ENCODE measurements around the gene PTPRJ.

PTPRJ gene

GRCh38 chr11:48085688-48086087 lies 105.3 kb downstream of the PTPRJ start:
- no peaks in the 10 kb centered on the region for H3K9me3 Mint-ChIP-seq
- ATAC-seq (no peak), DNase-seq (no peak)
- peaks cover 8% of the 10 kb centered on the region for H3K36me3 Mint-ChIP-seq (ENCODE audit: low read depth)
- H3K27ac Mint-ChIP-seq, result no peak overlapping the region
- H3K27me3 Mint-ChIP-seq, result no peaks in the 10 kb centered on the region
- peaks cover 62% of the 10 kb centered on the region for H3K4me1 Mint-ChIP-seq
- no peak overlapping the region for H3K4me3 Mint-ChIP-seq

- Mint-ChIP-seq H3K9me3 (no peaks in the 10 kb centered on the region), H3K4me3 (no peak overlapping the region), H3K27ac (no peak overlapping the region), H3K27me3 (no peaks in the 10 kb centered on the region), H3K4me1 (peaks cover 57% of the 10 kb centered on the region), H3K36me3 (ENCODE audit: low read depth) (peaks cover 8% of the 10 kb centered on the region)
- no peak for DNase-seq
- no peak for ATAC-seq
Observed at GRCh38 chr11:48087422-48087821, 107.1 kb downstream of the PTPRJ start.

- Mint-ChIP-seq H3K4me1 (peaks cover 57% of the 10 kb centered on the region), H3K27me3 (no peaks in the 10 kb centered on the region), H3K36me3 (ENCODE audit: low read depth) (peaks cover 8% of the 10 kb centered on the region), H3K4me3 (no peak overlapping the region), H3K9me3 (no peaks in the 10 kb centered on the region), H3K27ac (no peak overlapping the region)
- ATAC-seq, result no peak
- no peak for DNase-seq
Observed at GRCh38 chr11:48087974-48088681, 107.8 kb downstream of the PTPRJ start.

- Mint-ChIP-seq H3K9me3 (no peaks in the 10 kb centered on the region), H3K27me3 (no peaks in the 10 kb centered on the region), H3K4me1 (peaks cover 58% of the 10 kb centered on the region), H3K4me3 (no peak overlapping the region), H3K36me3 (ENCODE audit: low read depth) (peaks cover 6% of the 10 kb centered on the region), H3K27ac (no peak overlapping the region)
- ATAC-seq, result no peak
- DNase-seq, result no peak
Observed at GRCh38 chr11:48088682-48089050, 108.3 kb downstream of the PTPRJ start.

DNA sequence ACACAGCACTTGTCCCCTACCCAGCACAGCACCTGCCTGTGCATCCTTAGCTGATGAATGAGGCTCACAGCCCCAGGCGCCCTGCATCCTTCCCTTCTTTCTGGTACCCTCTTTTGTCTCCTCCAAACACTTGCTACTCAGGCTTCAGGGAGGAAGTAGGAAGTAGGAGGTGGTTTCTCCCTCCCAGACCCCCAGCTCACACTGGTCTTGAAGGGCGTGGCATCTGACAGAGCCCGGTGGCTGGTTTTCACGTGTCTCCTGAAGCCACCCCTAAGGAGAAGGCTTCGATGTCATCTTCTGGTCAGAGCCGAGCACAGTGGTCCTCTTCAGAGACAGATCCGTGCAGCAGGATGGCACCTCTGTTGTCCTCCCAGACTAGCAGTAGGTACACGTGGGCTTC lies 109.8 kb downstream of the PTPRJ start:
- Mint-ChIP-seq H3K27me3 (no peaks in the 10 kb centered on the region), H3K27ac (no peak overlapping the region), H3K4me1 (peaks cover 63% of the 10 kb centered on the region), H3K9me3 (no peaks in the 10 kb centered on the region), H3K36me3 (ENCODE audit: low read depth) (peaks cover under 1% of the 10 kb centered on the region), H3K4me3 (no peak overlapping the region)
- ATAC-seq (no peak), DNase-seq (no peak)

- no peaks in the 10 kb centered on the region for H3K27me3 Mint-ChIP-seq
- no peak for ATAC-seq
- peaks cover 74% of the 10 kb centered on the region for H3K4me1 Mint-ChIP-seq
- H3K9me3 Mint-ChIP-seq, result no peaks in the 10 kb centered on the region
- H3K4me3 Mint-ChIP-seq, result no peak overlapping the region
- H3K36me3 Mint-ChIP-seq (ENCODE audit: low read depth), result peaks cover 2% of the 10 kb centered on the region
- DNase-seq, result no peak
- H3K27ac Mint-ChIP-seq, result no peak overlapping the region
Observed at GRCh38 chr11:48091426-48092102, 111.2 kb downstream of the PTPRJ start.

DNA sequence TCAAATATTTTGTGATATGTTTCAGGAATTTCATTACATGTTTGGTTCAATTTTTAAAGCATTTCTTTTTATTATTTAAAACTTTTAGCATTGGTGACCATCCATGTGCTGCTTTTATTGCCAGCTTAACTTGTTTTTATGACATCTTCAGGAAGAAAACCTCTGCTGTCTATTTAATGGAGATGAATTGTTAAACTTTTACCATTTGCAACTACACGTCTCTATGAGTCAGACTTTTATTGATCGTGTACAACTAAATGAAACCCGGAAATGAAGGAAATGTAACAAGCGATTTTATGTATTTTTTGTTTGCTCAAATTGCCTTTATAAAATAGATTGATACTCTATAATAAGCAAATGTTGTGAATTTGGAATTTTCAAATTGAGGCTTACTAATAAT lies 113.0 kb downstream of the PTPRJ start:
- H3K36me3 Mint-ChIP-seq (ENCODE audit: low read depth), result peaks cover 2% of the 10 kb centered on the region
- peaks cover 82% of the 10 kb centered on the region for H3K4me1 Mint-ChIP-seq
- H3K27ac Mint-ChIP-seq, result no peak overlapping the region
- H3K4me3 Mint-ChIP-seq, result no peak overlapping the region
- ATAC-seq, result no peak
- DNase-seq, result no peak
- H3K27me3 Mint-ChIP-seq, result no peaks in the 10 kb centered on the region
- no peaks in the 10 kb centered on the region for H3K9me3 Mint-ChIP-seq

- Mint-ChIP-seq H3K27ac (peak overlapping the region; percentile 55), H3K9me3 (no peaks in the 10 kb centered on the region), H3K4me1 (peaks cover 81% of the 10 kb centered on the region)
Observed at GRCh38 chr11:48093795-48094642, 113.7 kb downstream of the PTPRJ start.

DNA sequence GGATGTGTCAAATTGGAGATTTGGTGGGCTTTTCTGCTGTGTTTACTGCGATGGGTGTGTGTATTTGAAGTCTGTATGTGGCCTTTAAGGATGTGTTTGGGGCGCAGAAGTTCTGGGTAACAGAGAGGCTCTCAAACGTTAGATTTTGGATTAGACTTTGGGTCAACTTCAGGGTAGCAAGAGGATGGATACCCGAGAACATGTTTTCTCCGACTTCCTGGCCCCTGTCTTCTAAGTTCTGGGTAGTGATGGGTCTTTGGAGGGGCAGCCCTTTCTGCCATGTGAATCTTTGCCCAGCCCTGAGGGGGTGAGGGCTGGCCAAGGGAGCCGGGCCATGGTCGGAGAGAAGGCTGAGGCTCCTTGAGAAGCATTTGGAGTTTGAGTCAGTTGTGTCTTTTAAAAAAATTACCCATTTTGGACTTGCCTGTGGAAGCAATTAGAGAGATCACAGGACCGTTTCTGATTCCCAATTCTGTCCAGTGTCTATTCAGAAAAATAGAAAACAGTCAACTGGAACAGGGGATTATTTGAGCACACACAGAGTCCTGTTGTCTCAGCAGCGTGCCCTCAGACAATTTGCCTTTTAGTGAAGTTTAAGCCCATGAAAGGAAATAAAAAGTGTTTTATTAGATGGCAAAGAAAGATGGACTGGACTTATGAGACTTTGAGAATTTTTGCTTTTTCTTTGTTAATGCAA lies 114.4 kb downstream of the PTPRJ start:
- Mint-ChIP-seq H3K27me3 (no peaks in the 10 kb centered on the region), H3K9me3 (no peaks in the 10 kb centered on the region), H3K4me3 (no peak overlapping the region), H3K27ac (peak overlapping the region; percentile 15), H3K36me3 (ENCODE audit: low read depth) (peaks cover 2% of the 10 kb centered on the region), H3K4me1 (peaks cover 82% of the 10 kb centered on the region)
- ATAC-seq (no peak), DNase-seq (no peak)

More at GRCh38 chr11:48093795-48094642, 113.7 kb downstream of the PTPRJ start:
- no peak for DNase-seq
- no peaks in the 10 kb centered on the region for H3K27me3 Mint-ChIP-seq
- no peak for ATAC-seq
- peaks cover 2% of the 10 kb centered on the region for H3K36me3 Mint-ChIP-seq (ENCODE audit: low read depth)
- H3K4me3 Mint-ChIP-seq, result no peak overlapping the region

GRCh38 chr11:48095779-48096470 lies 115.6 kb downstream of the PTPRJ start:
- Mint-ChIP-seq H3K4me1 (peaks cover 74% of the 10 kb centered on the region), H3K36me3 (ENCODE audit: low read depth) (peaks cover 2% of the 10 kb centered on the region), H3K27ac (peak overlapping the region; percentile 80), H3K9me3 (no peaks in the 10 kb centered on the region), H3K27me3 (no peaks in the 10 kb centered on the region), H3K4me3 (no peak overlapping the region)
- no peak for DNase-seq
- peak; percentile 41 for ATAC-seq

- Mint-ChIP-seq H3K4me3 (peak overlapping the region; percentile 25), H3K9me3 (no peaks in the 10 kb centered on the region), H3K36me3 (ENCODE audit: low read depth) (peaks cover 2% of the 10 kb centered on the region), H3K27me3 (no peaks in the 10 kb centered on the region), H3K4me1 (peaks cover 71% of the 10 kb centered on the region), H3K27ac (peak overlapping the region; percentile 80)
- ATAC-seq (peak; percentile 60), DNase-seq (no peak)
Observed at GRCh38 chr11:48096588-48097525, 116.5 kb downstream of the PTPRJ start.

GRCh38 chr11:48098024-48098423 lies 117.7 kb downstream of the PTPRJ start:
- peaks cover 2% of the 10 kb centered on the region for H3K36me3 Mint-ChIP-seq (ENCODE audit: low read depth)
- peak overlapping the region; percentile 74 for H3K27ac Mint-ChIP-seq
- no peaks in the 10 kb centered on the region for H3K27me3 Mint-ChIP-seq
- ATAC-seq, result no peak
- H3K4me1 Mint-ChIP-seq, result peaks cover 76% of the 10 kb centered on the region
- no peak overlapping the region for H3K4me3 Mint-ChIP-seq
- no peak for DNase-seq
- H3K9me3 Mint-ChIP-seq, result no peaks in the 10 kb centered on the region

DNA sequence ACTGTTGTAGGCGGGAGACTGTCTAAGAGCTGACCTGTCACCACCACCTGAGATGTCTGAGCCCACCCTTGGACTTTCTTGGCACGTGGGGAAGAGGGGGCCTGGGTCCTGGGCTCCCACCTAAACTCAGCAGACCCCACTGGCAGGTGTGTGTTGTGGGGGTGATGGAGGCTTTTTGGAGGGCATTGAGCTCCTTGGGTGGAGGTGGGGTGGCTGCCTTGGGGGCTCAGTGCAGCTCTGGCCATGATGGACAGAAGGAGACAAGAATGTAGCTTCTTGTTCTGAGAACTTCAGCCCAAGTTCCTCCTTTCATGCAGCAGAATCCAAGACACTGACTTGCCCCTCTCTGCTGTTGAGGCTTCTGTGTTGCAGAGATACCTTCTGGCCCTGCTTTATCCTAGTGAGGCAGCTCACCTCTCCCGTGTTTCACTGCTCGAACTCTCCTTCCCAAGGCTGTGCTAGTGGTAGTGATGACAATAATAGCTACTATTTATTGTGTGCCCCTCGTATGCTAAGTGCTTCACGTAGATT lies 119.6 kb downstream of the PTPRJ start:
- ATAC-seq, result no peak
- H3K27ac Mint-ChIP-seq, result peak overlapping the region; percentile 53
- H3K4me1 Mint-ChIP-seq, result peaks cover 73% of the 10 kb centered on the region
- no peak for DNase-seq
- no peaks in the 10 kb centered on the region for H3K27me3 Mint-ChIP-seq
- peaks cover 2% of the 10 kb centered on the region for H3K36me3 Mint-ChIP-seq (ENCODE audit: low read depth)
- no peaks in the 10 kb centered on the region for H3K9me3 Mint-ChIP-seq
- no peak overlapping the region for H3K4me3 Mint-ChIP-seq

Data from activated naive CD8-positive, alpha-beta T cell treated with anti-CD3 and anti-CD28 coated beads, Interleukin-2, amount 50 U/mL, for 24 hours (primary cell).